ENCODE data around the gene CORO7.

Gene CORO7

GRCh38 chr16:4443271-4443670 is 26.9 kb upstream of the CORO7 start:
- DNase-seq (ENCODE audit: low read depth) = no peak
- Histone ChIP-seq H3K9ac (ENCODE audit: low read length) (no peak overlapping the region), H3K4me1 (ENCODE audit: control insufficient read depth, insufficient read depth, low read length) (no peaks in the 10 kb centered on the region), H3K9me3 (ENCODE audit: control insufficient read depth, low read length) (no peaks in the 10 kb centered on the region), H3K27me3 (replicated peaks; ENCODE audit: control insufficient read depth, insufficient read depth, low read length) (no peaks in the 10 kb centered on the region), H3K36me3 (ENCODE audit: control insufficient read depth, insufficient read depth, low read length, severe bottlenecking) (peaks cover 95% of the 10 kb centered on the region), H3K4me3 (ENCODE audit: low read length) (no peak overlapping the region)

- peaks cover 94% of the 10 kb centered on the region for H3K36me3 ChIP-seq (ENCODE audit: control insufficient read depth, insufficient read depth, low read length, severe bottlenecking)
- no peak for DNase-seq (ENCODE audit: low read depth)
- no peaks in the 10 kb centered on the region for H3K27me3 ChIP-seq (replicated peaks; ENCODE audit: control insufficient read depth, insufficient read depth, low read length)
- H3K4me3 ChIP-seq (ENCODE audit: low read length) = no peak overlapping the region
- no peaks in the 10 kb centered on the region for H3K4me1 ChIP-seq (ENCODE audit: control insufficient read depth, insufficient read depth, low read length)
- H3K9ac ChIP-seq (ENCODE audit: low read length) = no peak overlapping the region
- H3K9me3 ChIP-seq (ENCODE audit: control insufficient read depth, low read length) = no peaks in the 10 kb centered on the region
Measured at GRCh38 chr16:4442371-4442770, 26.0 kb upstream of the CORO7 start.

GRCh38 chr16:4437366-4437765 is 21.0 kb upstream of the CORO7 start:
- Histone ChIP-seq H3K9ac (ENCODE audit: low read length) (no peak overlapping the region), H3K9me3 (ENCODE audit: control insufficient read depth, low read length) (no peaks in the 10 kb centered on the region), H3K27me3 (replicated peaks; ENCODE audit: control insufficient read depth, insufficient read depth, low read length) (no peaks in the 10 kb centered on the region), H3K4me1 (ENCODE audit: control insufficient read depth, insufficient read depth, low read length) (no peaks in the 10 kb centered on the region), H3K4me3 (ENCODE audit: low read length) (no peak overlapping the region), H3K36me3 (ENCODE audit: control insufficient read depth, insufficient read depth, low read length, severe bottlenecking) (peaks cover 77% of the 10 kb centered on the region)
- no peak for DNase-seq (ENCODE audit: low read depth)

GRCh38 chr16:4435337-4436067 is 19.1 kb upstream of the CORO7 start:
- Histone ChIP-seq H3K4me1 (ENCODE audit: control insufficient read depth, insufficient read depth, low read length) (no peaks in the 10 kb centered on the region), H3K4me3 (ENCODE audit: low read length) (no peak overlapping the region), H3K9ac (ENCODE audit: low read length) (no peak overlapping the region), H3K36me3 (ENCODE audit: control insufficient read depth, insufficient read depth, low read length, severe bottlenecking) (peaks cover 69% of the 10 kb centered on the region), H3K9me3 (ENCODE audit: control insufficient read depth, low read length) (no peaks in the 10 kb centered on the region), H3K27me3 (replicated peaks; ENCODE audit: control insufficient read depth, insufficient read depth, low read length) (no peaks in the 10 kb centered on the region)
- DNase-seq (ENCODE audit: low read depth) = peak; percentile 18

GRCh38 chr16:4433914-4434787 is 17.8 kb upstream of the CORO7 start:
- no peak overlapping the region for H3K4me3 ChIP-seq (ENCODE audit: low read length)
- H3K4me1 ChIP-seq (ENCODE audit: control insufficient read depth, insufficient read depth, low read length) = no peaks in the 10 kb centered on the region
- no peaks in the 10 kb centered on the region for H3K9me3 ChIP-seq (ENCODE audit: control insufficient read depth, low read length)
- H3K36me3 ChIP-seq (ENCODE audit: control insufficient read depth, insufficient read depth, low read length, severe bottlenecking) = peaks cover 59% of the 10 kb centered on the region
- no peak overlapping the region for H3K9ac ChIP-seq (ENCODE audit: low read length)
- no peak for DNase-seq (ENCODE audit: low read depth)
- no peaks in the 10 kb centered on the region for H3K27me3 ChIP-seq (replicated peaks; ENCODE audit: control insufficient read depth, insufficient read depth, low read length)

- no peak for DNase-seq (ENCODE audit: low read depth)
- Histone ChIP-seq H3K4me1 (ENCODE audit: control insufficient read depth, insufficient read depth, low read length) (no peaks in the 10 kb centered on the region), H3K36me3 (ENCODE audit: control insufficient read depth, insufficient read depth, low read length, severe bottlenecking) (peaks cover 50% of the 10 kb centered on the region), H3K9me3 (ENCODE audit: control insufficient read depth, low read length) (no peaks in the 10 kb centered on the region), H3K9ac (ENCODE audit: low read length) (no peak overlapping the region), H3K27me3 (replicated peaks; ENCODE audit: control insufficient read depth, insufficient read depth, low read length) (no peaks in the 10 kb centered on the region), H3K4me3 (ENCODE audit: low read length) (no peak overlapping the region)
Measured at GRCh38 chr16:4433228-4433627, 16.8 kb upstream of the CORO7 start.

GRCh38 chr16:4431023-4431422 is 14.6 kb upstream of the CORO7 start:
- H3K9me3 ChIP-seq (ENCODE audit: control insufficient read depth, low read length) = no peaks in the 10 kb centered on the region
- H3K4me3 ChIP-seq (ENCODE audit: low read length) = no peak overlapping the region
- peaks cover 33% of the 10 kb centered on the region for H3K36me3 ChIP-seq (ENCODE audit: control insufficient read depth, insufficient read depth, low read length, severe bottlenecking)
- H3K27me3 ChIP-seq (replicated peaks; ENCODE audit: control insufficient read depth, insufficient read depth, low read length) = no peaks in the 10 kb centered on the region
- no peak overlapping the region for H3K9ac ChIP-seq (ENCODE audit: low read length)
- peaks cover 13% of the 10 kb centered on the region for H3K4me1 ChIP-seq (ENCODE audit: control insufficient read depth, insufficient read depth, low read length)
- DNase-seq (ENCODE audit: low read depth) = no peak

GRCh38 chr16:4428500-4428899 is 12.1 kb upstream of the CORO7 start:
- peaks cover 14% of the 10 kb centered on the region for H3K36me3 ChIP-seq (ENCODE audit: control insufficient read depth, insufficient read depth, low read length, severe bottlenecking)
- DNase-seq (ENCODE audit: low read depth) = no peak
- no peaks in the 10 kb centered on the region for H3K27me3 ChIP-seq (replicated peaks; ENCODE audit: control insufficient read depth, insufficient read depth, low read length)
- no peaks in the 10 kb centered on the region for H3K9me3 ChIP-seq (ENCODE audit: control insufficient read depth, low read length)
- H3K4me3 ChIP-seq (ENCODE audit: low read length) = no peak overlapping the region
- H3K9ac ChIP-seq (ENCODE audit: low read length) = no peak overlapping the region
- peaks cover 19% of the 10 kb centered on the region for H3K4me1 ChIP-seq (ENCODE audit: control insufficient read depth, insufficient read depth, low read length)

GRCh38 chr16:4426722-4427372 is 10.5 kb upstream of the CORO7 start:
- peaks cover 19% of the 10 kb centered on the region for H3K4me1 ChIP-seq (ENCODE audit: control insufficient read depth, insufficient read depth, low read length)

GRCh38 chr16:4426021-4426684 is 9.8 kb upstream of the CORO7 start:
- Histone ChIP-seq H3K4me1 (ENCODE audit: control insufficient read depth, insufficient read depth, low read length) (peaks cover 19% of the 10 kb centered on the region), H3K36me3 (ENCODE audit: control insufficient read depth, insufficient read depth, low read length, severe bottlenecking) (peaks cover 7% of the 10 kb centered on the region), H3K9me3 (ENCODE audit: control insufficient read depth, low read length) (no peaks in the 10 kb centered on the region), H3K9ac (ENCODE audit: low read length) (peak overlapping the region; percentile 95), H3K4me3 (ENCODE audit: low read length) (peak overlapping the region; percentile 87), H3K27me3 (replicated peaks; ENCODE audit: control insufficient read depth, insufficient read depth, low read length) (no peaks in the 10 kb centered on the region)
- peak; percentile 48 for DNase-seq (ENCODE audit: low read depth)

More at GRCh38 chr16:4426722-4427372, 10.5 kb upstream of the CORO7 start:
- peak overlapping the region; percentile 95 for H3K9ac ChIP-seq (ENCODE audit: low read length)
- H3K9me3 ChIP-seq (ENCODE audit: control insufficient read depth, low read length) = no peaks in the 10 kb centered on the region
- H3K27me3 ChIP-seq (replicated peaks; ENCODE audit: control insufficient read depth, insufficient read depth, low read length) = no peaks in the 10 kb centered on the region
- no peak for DNase-seq (ENCODE audit: low read depth)
- H3K4me3 ChIP-seq (ENCODE audit: low read length) = peak overlapping the region; percentile 87
- peaks cover 13% of the 10 kb centered on the region for H3K36me3 ChIP-seq (ENCODE audit: control insufficient read depth, insufficient read depth, low read length, severe bottlenecking)

All from adipocyte (in vitro differentiated cells).